Hematopoietic multipotent progenitor cell treated with erythropoietin and hydrocortisone succinate and interleukin-3 and kit ligand, for 8 days (in vitro differentiated cells): Measurements from ENCODE around the gene TAC3.
"Not testable (repeated sequence)": the region's sequence is repeated elsewhere in the genome, so short reads cannot be mapped to it uniquely, and the experiment has no call there.

Experiments used
- DNase-seq: peaks from one replicate; pipeline ENCODE4 v3.0.0-alpha.2; 2015

TAC3 gene

DNA sequence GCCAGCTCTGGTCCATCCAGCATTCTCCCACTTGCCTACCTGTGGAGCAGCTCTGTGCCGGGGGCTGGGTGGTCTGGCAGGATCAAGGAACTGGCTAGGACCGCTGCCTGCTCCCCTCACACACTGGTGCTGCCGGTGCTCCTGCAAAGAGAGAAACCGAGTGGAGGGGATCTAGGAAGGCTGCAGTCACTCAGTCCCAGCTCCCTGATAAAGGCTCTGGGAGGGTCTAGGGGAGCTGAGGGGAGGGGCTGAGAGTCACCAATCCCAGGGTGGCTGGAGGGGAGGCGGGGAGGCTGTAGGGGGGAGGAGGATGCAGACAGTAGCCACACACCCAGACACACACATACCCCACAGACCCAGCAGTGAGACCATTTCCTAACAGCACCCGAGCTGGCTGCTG is at the start of gene TAC3:
Gene TAC3 (minus strand): TSS at position 182 of the 400 bp plus-strand sequence. CDS start 732 bp downstream, outside the sequence.
- DNase-seq: no peak

DNA sequence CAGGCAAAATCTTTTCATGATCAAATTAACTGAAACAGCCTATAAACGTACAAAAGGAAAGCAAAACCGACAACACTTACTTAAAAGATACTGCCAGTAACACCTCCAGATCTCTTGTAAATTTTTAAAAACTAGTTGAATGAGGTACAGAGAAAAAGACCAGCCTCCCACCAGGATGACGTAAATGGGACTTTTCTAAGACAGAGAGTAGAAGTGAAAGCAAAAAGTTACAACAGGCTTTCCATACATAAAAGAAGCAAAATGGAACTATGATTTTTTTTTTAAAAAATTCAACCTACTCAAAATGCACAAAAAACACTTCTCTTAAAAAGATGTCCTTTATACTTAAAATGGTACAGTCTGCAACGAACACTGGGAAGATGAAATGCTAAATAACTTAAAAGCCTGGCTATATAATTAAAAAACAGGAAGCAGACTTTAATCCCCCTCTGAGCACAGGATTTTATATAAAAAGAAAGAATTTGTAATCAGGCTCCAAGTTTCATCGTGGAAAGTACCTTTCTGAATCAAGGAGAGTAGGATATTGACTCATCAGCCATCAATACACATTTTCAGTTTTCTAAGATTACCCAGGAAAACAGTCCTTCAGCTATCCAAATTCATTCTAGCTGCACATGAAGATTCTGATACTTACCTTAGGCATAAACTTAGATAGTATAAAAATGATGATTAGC is 47.8 kb upstream of the TAC3 start:
- no peak for DNase-seq

DNA sequence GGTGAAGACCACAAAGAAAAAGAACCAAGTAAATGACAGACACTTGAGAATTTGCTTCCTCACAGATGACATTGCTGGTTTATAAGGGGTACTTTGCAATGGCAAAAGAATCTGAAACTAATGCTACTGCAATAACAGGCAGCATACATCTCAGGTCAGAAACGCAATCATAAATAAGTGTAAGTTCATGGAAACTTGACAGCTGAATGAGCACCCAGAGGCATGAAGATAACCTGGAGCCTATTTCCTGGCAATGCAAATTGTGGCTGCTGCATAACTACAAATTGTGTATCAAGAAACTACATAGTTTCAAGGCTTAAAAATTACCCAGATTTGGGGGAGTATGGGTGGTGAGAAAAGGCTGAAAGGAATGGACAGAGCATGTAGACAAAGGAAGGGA is 42.1 kb upstream of the TAC3 start:
- no peak for DNase-seq

DNA sequence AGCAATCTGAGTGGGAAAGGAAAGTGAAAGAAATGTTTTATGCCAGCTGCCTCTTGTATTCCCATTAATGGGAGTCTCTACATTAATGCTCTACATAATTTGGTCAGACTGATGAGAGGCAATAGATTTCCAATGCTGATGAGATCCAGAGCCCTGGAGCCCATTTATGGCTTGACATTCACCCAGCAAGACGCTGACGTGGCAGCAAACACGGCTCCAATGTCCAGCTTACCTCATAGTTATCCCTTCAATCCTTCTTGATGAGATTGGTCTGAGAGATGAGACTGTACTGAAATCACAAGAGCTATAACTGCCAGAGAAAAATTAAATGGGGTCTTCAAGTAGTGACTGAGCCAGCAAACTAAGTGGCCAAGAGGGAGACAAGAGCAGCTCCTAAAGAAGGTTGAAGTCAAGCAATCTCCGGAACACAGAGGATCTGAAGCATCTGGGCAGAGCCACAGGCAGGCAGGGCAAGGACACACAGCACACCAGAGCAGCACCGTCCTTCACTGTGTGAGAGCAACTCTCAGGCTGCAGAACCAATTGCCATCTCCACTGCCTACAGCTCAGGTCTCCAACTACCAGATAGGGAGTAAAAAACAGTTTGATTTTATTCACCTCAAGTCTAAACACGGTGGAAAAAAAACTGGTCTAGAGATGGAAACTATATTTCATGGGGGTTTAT is 40.9 kb upstream of the TAC3 start:
- DNase-seq: no peak

DNA sequence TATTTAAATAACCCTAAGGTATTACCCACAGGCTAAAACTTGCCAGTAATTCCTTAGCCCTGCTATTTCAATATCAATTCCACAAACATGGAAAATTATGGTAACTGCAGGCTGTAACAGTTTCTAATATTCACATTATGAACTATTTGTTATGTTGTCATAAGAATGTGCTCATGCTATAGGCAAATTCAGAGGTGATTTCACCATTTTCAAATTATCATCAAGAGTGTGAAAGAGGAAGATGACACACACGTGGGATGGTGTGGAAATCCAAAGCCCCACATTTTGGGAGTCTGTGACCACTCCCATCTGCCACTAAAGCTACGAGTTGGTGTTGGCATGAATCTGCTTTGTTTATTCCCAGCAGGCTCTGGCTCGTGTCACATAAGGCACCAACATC is 39.5 kb upstream of the TAC3 start:
- no peak for DNase-seq

DNA sequence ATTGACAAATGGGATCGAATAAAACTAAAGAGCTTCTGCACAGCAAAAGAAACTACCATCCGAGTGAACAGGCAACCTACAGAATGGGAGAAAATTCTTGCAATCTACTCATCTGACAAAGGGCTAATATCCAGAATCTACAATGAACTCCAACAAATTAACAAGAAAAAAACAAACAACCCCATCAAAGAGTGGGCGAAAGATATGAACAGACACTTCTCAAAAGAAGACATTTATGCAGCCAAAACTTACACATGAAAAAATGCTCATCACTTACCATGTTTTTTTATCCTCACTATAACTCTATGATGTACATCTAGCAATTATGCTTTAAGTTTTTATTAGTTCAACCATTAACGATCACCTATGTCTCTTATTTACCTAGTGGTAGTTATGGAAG is 37.6 kb upstream of the TAC3 start:
- DNase-seq: not testable (repeated sequence)

DNA sequence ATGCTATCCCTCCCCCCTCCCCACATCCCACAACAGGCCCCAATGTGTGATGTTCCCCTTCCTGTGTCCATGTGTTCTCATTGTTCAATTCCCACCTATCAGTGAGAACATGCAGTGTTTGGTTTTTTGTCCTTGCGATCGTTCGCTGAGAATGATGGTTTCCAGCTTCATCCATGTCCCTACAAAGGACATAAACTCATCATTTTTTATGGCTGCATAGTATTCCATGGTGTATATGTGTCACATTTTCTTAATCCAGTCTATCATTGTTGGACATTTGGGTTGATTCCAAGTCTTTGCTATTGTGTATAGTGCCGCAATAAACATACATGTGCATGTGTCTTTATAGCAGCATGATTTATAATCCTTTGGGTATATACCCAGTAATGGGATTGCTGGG is 36.8 kb upstream of the TAC3 start:
- DNase-seq: not testable (repeated sequence)

DNA sequence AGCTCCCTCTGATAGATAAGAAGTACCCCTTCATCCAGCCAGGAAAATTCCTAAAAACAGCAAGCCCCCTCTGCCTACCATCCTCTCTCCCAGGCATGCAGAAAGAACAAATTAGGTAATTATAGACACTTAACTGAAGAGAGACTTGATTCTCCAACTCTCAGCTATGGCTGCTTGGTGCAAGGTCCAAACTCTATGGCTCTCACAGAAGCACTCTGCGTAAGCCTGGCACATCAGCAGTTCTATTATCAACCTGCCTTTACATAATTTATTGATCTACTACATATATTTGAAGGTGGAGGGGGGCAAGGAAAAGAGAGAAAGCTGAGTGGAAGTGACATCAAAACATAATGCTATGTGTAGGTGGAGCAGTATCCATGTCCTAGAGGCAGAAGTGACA is 34.7 kb upstream of the TAC3 start:
- DNase-seq: no peak

DNA sequence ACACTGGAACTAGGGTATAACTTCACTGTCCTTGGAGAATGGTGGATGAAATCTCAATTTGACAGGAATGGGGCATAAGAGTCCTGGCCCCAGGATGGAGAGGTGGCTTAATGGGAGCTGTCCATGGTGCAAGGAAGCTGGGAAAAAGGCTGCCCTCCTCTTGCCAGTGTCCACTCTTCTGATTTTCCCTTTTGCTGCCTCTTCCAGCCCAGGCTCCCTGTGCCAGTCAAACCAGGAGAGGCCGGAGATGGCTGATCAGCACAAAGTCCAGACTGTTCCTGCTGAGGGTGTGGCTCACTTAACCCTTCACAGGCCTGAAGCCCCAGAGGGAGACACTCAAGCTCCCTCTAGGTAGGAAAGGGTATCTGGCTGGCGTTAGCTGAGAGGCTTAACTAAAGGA is 33.6 kb upstream of the TAC3 start, which contains the start of gene MYO1A:
Gene MYO1A (minus strand): TSS at position 240 of the 400 bp plus-strand sequence. CDS start 1,806 bp downstream, outside the sequence.
- no peak for DNase-seq

DNA sequence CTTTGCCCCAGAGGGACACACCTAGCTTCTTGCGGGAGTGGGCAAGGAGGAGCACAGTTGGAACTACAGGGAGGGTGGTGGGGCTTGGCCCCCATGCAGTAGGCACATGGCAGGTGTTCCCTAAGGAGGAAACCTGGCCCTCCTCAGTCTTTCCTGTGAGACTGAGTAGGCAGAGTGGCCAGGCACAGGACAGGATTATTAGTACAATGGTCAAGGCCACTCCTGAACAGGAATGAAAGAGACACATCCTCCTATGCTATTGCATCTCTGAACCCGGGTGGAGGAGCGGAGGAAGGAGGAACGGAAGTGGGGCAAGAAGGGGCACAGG is 32.8 kb upstream of the TAC3 start:
- DNase-seq: no peak

DNA sequence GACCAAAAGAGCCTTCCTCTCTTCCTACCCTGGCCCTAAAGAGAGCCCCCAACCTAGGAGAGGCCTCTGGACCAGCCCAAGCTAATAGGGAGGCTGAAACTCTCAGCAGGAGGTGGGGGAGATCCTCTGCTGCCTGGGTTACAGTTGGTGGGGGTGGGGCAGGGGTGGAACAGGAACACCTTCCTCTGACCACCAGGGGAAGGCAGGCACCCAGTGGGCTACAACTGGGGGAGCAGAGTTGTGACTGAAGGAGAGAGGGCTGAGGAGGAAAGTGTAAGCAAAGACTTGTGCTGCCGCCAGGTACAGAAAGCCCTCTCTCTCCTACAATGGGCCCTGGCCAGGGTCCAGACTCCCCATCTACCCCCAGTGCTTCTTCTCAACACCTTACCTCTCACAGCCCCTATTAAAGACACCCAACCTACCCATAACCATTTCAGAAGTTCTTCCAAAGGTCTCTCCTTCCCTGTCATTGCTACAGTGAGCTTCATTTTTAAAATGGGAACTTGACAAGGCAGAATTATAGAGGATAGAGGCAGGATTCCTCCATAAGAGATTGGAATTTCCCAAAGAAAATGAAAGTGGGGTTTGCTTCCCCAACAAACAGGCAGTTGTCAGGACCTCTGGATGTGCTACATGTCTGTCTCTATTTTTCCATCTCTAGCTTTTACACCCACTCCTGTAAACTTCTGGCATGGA is 32.2 kb upstream of the TAC3 start:
- DNase-seq: no peak

DNA sequence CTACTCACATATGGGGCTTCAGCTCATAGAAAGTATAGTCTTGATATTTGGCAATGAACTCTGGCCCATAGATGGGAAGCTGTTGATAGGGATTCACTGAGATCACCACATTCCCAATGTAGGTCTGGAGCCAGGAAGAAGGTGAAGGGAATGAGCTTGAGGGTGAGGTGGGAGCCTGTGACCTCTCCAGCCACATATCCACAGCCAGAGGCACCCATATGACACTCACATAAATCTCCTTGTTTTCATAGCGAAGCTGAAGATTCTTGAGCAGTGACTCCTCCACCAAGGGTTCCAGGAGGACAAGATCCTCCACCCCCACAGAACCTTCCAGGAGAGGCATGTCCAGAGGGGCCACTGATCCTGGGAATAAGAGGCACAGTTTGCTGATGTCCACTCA is 31.7 kb upstream of the TAC3 start:
- DNase-seq: no peak

DNA sequence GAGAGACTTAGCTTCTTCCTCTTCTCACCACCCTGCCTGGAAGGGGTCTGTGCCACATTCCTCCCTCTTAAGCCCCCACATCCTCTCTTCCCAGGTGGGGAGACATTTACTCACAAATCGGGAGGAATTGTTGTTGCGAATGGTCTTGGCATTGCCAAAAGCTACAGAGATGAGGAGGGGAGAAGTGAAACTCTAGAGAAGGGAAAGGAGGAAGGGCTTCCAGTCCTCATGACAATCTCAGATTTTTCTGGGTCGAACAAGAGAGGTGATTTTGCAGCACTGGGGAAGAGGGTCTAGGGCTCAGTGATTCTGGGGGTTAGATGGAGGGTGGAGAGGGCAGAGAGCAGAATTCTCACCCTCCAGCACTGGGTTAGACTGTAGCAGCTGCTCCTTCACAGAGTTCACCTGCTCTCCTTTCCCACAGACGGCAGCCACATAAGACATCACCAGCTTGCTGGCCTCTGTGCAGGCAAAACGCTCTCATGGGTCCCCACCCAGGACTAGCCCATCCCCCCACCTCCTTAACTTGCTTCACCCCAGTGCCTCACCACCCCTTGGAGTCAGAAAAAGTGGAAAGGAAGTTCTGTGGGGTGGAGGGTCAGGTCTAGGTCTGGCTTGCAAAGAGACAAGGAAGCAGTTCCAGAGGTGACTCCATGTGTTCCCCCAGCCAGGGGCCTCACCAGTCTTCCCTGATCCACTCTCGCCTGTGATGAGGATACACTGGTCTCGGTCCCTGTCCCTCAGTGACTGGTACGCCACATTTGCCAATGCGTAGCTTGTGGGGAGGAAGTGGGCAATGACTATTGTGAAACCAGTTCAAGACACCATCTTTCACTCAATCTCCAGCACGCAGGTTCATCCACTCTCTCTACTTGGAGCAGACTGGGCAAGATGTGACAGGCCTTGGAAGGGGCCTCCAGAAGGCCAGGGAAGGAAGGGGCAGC is 30.9 kb upstream of the TAC3 start:
- no peak for DNase-seq

DNA sequence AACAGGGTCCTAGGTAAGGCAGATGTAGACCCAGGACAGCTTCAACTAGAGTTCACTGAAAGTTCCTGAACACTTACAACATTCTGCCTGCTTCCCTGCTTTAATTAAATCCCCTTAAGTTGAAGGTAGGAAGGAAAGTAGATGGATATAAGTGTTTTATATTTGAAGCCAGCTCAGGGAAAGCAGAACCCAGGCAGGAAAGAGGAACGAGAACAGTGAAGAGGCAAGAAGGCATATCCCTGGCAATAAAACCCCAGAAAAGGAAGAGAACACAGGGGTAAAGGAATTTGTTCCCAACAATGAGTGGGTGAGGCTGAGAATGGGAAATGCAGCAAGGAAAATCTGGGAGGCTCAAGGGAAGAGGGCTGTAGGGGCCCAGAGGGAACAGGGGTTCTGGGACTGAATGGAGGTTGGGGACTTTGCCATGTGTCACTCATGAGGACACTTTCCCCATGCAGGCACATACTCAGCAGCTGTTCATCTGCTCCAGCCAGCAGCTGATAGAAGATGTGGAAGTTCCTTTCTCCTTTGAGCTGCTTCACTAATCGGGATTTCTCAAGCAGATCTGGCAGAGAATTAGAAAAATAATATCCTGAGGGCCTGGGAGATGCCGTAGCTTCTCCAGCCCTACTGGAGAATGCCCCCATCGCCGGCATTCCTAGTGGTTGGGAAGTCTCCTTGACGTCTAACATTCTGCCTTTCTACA is 29.9 kb upstream of the TAC3 start:
- DNase-seq: no peak

DNA sequence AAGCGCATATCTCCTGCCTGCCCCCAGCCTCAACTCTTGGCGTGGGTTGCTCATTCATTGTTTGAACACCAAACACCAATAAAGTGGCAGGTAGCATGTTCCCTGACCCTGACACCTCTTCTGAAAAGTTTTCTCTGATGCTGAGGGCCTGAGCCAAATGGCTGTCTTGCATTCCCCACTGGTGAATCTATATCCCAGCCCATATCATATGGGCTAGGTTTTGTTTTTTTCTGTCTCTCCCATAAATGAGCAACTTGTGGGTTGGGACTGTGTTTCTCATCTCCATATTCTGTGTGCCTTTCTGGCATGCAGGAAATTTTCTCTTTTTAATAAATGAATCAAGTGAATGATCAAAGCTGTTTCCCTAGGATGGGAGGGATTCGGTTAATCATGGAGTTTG is 28.6 kb upstream of the TAC3 start:
- no peak for DNase-seq

DNA sequence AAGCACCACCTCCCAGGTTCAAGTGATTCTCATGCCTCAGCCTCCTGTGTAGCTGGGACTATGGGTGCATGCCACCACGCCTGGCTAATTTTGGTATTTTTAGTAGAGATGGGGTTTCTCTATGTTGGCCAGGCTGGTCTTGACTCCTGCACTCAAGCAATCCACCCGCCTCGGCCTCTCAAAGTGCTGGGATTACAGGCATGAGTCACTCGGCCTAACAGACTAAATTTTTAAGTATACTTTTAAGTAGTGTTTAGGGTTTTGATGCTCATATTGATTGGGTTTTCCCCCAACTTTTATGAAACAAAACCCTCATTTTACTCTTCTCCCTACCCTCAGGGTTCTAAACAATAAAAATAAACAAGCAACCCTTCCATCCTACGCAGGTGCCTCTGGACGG is 28.1 kb upstream of the TAC3 start:
- no peak for DNase-seq

DNA sequence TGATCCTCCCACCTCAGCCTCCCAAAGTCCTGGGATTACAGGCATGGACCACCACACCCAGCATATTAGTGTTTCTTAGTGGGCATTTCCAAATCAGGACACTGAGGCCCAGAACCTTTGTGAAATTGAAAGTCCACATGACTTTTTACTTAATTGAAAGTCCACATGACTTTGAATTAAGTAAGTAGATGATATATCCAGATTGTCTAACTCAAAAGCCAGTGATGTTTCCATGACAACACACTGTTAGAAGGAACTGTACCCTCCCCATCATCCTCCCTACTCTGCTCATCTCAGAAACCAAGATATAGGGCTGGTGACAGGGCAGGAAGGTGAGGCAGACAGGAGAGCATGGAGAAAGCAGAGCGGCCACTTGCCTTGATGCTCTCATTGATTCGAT is 26.4 kb upstream of the TAC3 start:
- no peak for DNase-seq

DNA sequence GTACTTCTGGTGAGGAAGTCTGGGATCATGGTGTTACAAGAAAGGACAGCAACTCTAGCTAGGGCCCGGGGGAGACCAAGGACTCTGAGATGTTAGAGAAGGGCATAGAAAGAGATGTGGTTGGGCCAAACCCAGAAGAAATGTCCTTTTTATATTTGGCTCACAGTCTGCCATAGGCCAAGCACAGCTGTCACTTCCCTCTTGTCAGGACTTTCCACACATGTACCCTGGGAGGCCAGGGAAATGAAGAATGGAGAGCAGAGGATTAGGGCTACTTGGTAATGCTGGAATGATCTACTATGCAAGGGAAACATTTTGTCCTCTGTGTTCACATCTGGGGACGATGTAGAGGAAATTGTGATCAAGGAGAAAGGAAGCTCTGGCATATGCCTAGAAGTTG is 24.4 kb upstream of the TAC3 start:
- DNase-seq: no peak

DNA sequence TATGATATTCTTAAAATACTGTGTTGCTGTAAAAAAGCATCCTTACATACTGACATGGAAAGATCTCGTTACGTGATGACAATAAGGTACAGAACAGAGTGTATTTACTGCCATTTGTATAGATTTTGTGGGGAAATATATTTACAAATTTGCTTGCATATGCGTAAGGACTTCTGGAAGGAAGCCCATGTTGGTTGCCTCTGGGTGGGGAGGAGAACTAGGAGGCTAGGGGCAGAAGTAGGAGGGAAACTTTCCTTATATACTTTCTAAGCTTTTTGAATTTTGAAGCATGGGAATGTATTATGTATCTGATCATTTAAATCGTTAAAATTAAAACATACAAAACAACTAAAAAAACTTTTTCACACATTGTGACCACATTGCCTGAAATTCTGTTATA is 23.9 kb upstream of the TAC3 start:
- no peak for DNase-seq

DNA sequence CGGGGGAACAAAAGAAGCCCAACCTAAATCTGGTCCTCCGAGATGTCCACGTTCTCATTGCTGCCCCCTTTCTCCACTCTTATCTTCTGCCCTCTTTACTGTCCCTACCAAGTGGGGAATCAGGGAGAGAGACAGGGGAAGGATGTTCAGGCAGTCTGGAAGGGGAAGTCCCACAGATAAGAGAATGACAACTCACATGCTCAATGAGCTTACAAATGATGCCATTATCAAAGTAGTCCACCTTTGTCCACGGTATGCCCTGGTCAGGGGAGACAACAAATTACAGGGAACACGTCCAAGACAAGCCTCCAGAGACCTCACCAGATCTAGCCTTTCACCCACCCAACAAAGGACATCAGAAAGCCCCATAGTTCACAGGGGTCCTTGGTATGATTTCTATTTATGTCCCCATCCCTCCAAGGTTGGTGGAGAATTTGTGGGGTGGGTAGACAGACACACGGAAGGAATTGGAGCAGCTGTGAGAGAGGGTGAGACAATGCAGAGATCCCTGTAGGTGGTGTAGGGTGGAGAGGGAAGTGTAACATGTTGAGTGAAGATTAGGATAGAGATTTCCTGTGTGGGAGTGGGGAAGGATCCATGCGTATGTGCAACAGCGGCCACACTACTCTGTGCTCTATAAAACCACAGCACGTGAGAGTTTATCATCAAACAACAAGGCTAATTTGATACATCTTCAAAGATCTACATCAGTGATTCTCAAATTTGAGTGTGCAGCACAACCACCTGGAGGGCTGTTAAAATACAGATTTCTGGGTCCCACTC is 22.9 kb upstream of the TAC3 start:
- DNase-seq: peak; percentile 86

DNA sequence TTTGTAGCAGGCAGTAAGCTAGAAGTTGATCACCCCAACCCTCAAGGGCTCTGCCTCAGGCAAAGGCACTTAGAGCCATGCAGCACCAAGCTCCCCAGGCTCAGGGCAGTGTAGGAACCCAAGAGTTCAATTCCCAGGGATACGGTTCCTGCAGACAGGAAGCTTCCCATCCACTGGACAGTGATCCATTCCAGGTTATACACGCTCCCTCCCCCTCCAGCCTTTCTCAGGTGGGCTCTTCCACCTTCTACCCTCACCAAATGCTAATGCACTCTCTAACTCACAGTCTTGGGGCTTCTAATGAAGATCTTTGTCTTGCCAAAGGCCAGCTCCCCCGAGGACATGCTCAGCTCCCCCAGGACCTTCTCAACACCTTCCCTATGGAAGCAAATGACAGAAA is 20.9 kb upstream of the TAC3 start:
- no peak for DNase-seq

DNA sequence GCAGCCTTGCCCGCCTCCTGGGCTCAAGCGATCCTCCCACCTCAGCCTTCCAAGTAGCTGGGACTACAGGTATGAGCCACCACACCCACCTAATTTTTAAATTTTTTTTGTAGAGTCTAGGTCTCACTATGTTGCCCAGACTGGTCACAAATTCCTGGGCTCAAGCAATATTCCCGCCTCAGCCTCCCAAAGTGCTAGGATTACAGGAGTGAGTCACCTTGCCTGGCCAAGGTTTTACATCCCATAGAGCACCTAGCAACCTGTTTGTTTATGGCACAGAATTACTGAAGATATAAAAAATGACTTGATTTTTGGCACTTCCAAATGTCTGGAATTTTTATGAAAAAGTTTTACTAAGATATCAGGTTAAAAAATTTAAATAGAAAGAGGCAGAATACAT is 17.1 kb upstream of the TAC3 start:
- DNase-seq: no peak
